Tibial artery (tissue), 4 donors: ENCODE data around the gene FAM200B.

Experiments
- DNase-seq, 2 donors: peaks; one replicate each; pipeline ENCODE4 v3.0.0-alpha.2; 2019
- H3K27ac ChIP-seq, 2 donors: fragments of 200-600 bp; sonication (generic) in 1 of 2; 1 replicate in 1 of 2; 2 replicates in 1 of 2; pipeline ENCODE4 v1.5.1; 2018 to 2019; ENCODE audit warnings: mild to moderate bottlenecking in 1 of 2
- H3K27me3 ChIP-seq, 2 donors: fragments of 200-600 bp; sonication (generic) in 1 of 2; one replicate each; pipeline versions ENCODE4 v1.5.1 to v1.6.0; 2016 to 2019
- H3K36me3 ChIP-seq, 3 donors: fragments of 200-600 bp; sonication (generic) in 2 of 3; one replicate each; pipeline ENCODE4 v1.5.1; 2016 to 2019; ENCODE audit warnings: mild to moderate bottlenecking in 2 of 3
- H3K4me1 ChIP-seq, 4 donors: fragments of 200-600 bp; sonication (generic) in 2 of 4; 1 replicate in 3 of 4; 2 replicates in 1 of 4; pipeline ENCODE4 v1.5.1; 2016 to 2019
- H3K4me3 ChIP-seq, 2 donors: fragments of 200-600 bp; sonication (generic) in 1 of 2; 1 replicate in 1 of 2; 2 replicates in 1 of 2; pipeline ENCODE4 v1.5.1; 2018 to 2019; ENCODE audit warnings: mild to moderate bottlenecking in 2 of 2
- H3K9me3 ChIP-seq, 3 donors: fragments of 200-600 bp; sonication (generic) in 1 of 3; one replicate each; pipeline ENCODE4 v1.5.1; 2016 to 2019
- CTCF ChIP-seq, 2 experiments: fragments of 200-600 bp in 1 of 2; fragments of 450-650 bp in 1 of 2; IDR thresholded peaks; one replicate each; pipeline ENCODE4 v1.5.1; 2017 to 2019; ENCODE audit warnings: antibody characterized with exemption in 2 of 2, mild to moderate bottlenecking in 1 of 2, moderate library complexity in 1 of 2
- intact Hi-C: fragments of 100-400 bp; cut with DNase I; formaldehyde crosslinking; loops from one replicate; pipeline ENCODE4 v1.15.0; 2023; ENCODE audit warnings: low total_unique reads

FAM200B gene

GRCh38 chr4:15736514-15737050 is 55.0 kb downstream of the FAM200B start:
- Histone ChIP-seq H3K36me3 (no peaks in the 10 kb centered on the region), H3K27me3 (no peaks in the 10 kb centered on the region), H3K9me3 (peaks cover 0 to 1% (median 0%) of the 10 kb centered on the region in 3 donors), H3K27ac (no peak overlapping the region), H3K4me3 (no peak overlapping the region), H3K4me1 (no peaks in the 10 kb centered on the region)
- DNase-seq, result no peak
- intact Hi-C loops, result no loop called here
- TF ChIP-seq CTCF (IDR thresholded peaks at IDR 0.05), result no peak

- H3K27me3 ChIP-seq, result no peaks in the 10 kb centered on the region
Measured at GRCh38 chr4:15737255-15737654, 55.6 kb downstream of the FAM200B start.

GRCh38 chr4:15738877-15739276 is 57.2 kb downstream of the FAM200B start:
- no peak for DNase-seq
- H3K9me3 ChIP-seq, result peaks cover 0 to 3% (median 0%) of the 10 kb centered on the region in 3 donors
- H3K27ac ChIP-seq, result no peak overlapping the region
- no peak for TF ChIP-seq CTCF (IDR thresholded peaks at IDR 0.05)
- no peaks in the 10 kb centered on the region for H3K4me1 ChIP-seq
- H3K27me3 ChIP-seq, result no peaks in the 10 kb centered on the region
- no peaks in the 10 kb centered on the region for H3K36me3 ChIP-seq
- intact Hi-C loops, result no loop called here
- no peak overlapping the region for H3K4me3 ChIP-seq

More at GRCh38 chr4:15737255-15737654, 55.6 kb downstream of the FAM200B start:
- peaks cover 0 to 3% (median 0%) of the 10 kb centered on the region in 3 donors for H3K9me3 ChIP-seq
- no peak overlapping the region for H3K27ac ChIP-seq
- no peaks in the 10 kb centered on the region for H3K4me1 ChIP-seq
- no peak for DNase-seq
- H3K36me3 ChIP-seq, result no peaks in the 10 kb centered on the region
- intact Hi-C loops, result no loop called here
- H3K4me3 ChIP-seq, result no peak overlapping the region
- no peak for TF ChIP-seq CTCF (IDR thresholded peaks at IDR 0.05)
